A673 (cell line): Measurements from ENCODE around the gene KYAT1.

Experiments used
- EZH2 ChIP-seq: fragments of 200-600 bp; sonication (generic); IDR thresholded peaks from 2 replicates; pipeline ENCODE4 v1.6.1; 2017; ENCODE audit warnings: borderline replicate concordance, low read depth, mild to moderate bottlenecking, mixed read lengths, antibody characterized with exemption, low read length; ENCODE audit not compliant: poor library complexity, severe bottlenecking
- TF ChIP-seq, protein P1 (sequence below): fragments of 300-800, 200-600 bp; sonication (generic); conservative IDR thresholded peaks from 2 replicates; pipeline ENCODE4 v1.5.1; 2017; ENCODE audit warnings: low read depth, mild to moderate bottlenecking, antibody characterized with exemption, low read length, moderate library complexity, mixed read lengths

DNA sequence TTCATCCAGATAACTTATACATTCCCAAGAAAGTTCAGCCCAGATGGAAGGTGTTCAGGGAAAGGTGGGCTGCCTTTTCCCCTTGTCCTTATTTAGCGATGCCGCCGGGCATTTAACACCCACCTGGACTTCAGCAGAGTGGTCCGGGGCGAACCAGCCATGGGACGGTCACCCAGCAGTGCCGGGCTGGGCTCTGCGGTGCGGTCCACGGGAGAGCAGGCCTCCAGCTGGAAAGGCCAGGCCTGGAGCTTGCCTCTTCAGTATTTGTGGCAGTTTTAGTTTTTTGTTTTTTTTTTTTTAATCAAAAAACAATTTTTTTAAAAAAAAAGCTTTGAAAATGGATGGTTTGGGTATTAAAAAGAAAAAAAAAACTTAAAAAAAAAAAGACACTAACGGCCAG is 35.0 kb upstream of the KYAT1 start:
- TF ChIP-seq, protein P1, sequence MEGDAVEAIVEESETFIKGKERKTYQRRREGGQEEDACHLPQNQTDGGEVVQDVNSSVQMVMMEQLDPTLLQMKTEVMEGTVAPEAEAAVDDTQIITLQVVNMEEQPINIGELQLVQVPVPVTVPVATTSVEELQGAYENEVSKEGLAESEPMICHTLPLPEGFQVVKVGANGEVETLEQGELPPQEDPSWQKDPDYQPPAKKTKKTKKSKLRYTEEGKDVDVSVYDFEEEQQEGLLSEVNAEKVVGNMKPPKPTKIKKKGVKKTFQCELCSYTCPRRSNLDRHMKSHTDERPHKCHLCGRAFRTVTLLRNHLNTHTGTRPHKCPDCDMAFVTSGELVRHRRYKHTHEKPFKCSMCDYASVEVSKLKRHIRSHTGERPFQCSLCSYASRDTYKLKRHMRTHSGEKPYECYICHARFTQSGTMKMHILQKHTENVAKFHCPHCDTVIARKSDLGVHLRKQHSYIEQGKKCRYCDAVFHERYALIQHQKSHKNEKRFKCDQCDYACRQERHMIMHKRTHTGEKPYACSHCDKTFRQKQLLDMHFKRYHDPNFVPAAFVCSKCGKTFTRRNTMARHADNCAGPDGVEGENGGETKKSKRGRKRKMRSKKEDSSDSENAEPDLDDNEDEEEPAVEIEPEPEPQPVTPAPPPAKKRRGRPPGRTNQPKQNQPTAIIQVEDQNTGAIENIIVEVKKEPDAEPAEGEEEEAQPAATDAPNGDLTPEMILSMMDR: no peak
- no peak for TF ChIP-seq EZH2
